ENCODE data around the gene DLST.

The DLST gene

GRCh38 chr14:74936731-74937130, 55.0 kb downstream of the DLST start:
- peaks cover 10 to 31% of the 10 kb centered on the region in 2 donors for H3K27me3 Mint-ChIP-seq
- DNase-seq: no peak
- no peaks in the 10 kb centered on the region for H3K9me3 Mint-ChIP-seq
- H3K4me1 Mint-ChIP-seq (ENCODE audit: low read depth in 2 of 2): peaks cover 8 to 13% of the 10 kb centered on the region in 2 donors
- no peak overlapping the region for H3K4me3 Mint-ChIP-seq
- H3K36me3 Mint-ChIP-seq (ENCODE audit: insufficient read depth): no peaks in the 10 kb centered on the region
- no peak overlapping the region for H3K27ac Mint-ChIP-seq
- no peak for ATAC-seq (replicated peaks)

- Mint-ChIP-seq H3K4me1 (ENCODE audit: low read depth in 2 of 2) (peaks cover 11 to 16% of the 10 kb centered on the region in 2 donors), H3K36me3 (ENCODE audit: insufficient read depth) (no peaks in the 10 kb centered on the region)
Measured at GRCh38 chr14:74937171-74937570, 55.5 kb downstream of the DLST start.

GRCh38 chr14:74938531-74939495, 57.1 kb downstream of the DLST start:
- Mint-ChIP-seq H3K4me3 (no peak overlapping the region), H3K27me3 (peaks cover 3 to 12% of the 10 kb centered on the region in 2 donors), H3K4me1 (ENCODE audit: low read depth in 2 of 2) (peaks cover 17 to 22% of the 10 kb centered on the region in 2 donors), H3K27ac (no peak overlapping the region), H3K9me3 (no peaks in the 10 kb centered on the region), H3K36me3 (ENCODE audit: insufficient read depth) (no peaks in the 10 kb centered on the region)
- ATAC-seq (replicated peaks) (no peak), DNase-seq (no peak)

More at GRCh38 chr14:74937171-74937570, 55.5 kb downstream of the DLST start:
- Mint-ChIP-seq H3K9me3 (no peaks in the 10 kb centered on the region), H3K27me3 (peaks cover 10 to 28% of the 10 kb centered on the region in 2 donors), H3K27ac (no peak overlapping the region), H3K4me3 (no peak overlapping the region)
- DNase-seq (no peak), ATAC-seq (replicated peaks) (no peak)

DNA sequence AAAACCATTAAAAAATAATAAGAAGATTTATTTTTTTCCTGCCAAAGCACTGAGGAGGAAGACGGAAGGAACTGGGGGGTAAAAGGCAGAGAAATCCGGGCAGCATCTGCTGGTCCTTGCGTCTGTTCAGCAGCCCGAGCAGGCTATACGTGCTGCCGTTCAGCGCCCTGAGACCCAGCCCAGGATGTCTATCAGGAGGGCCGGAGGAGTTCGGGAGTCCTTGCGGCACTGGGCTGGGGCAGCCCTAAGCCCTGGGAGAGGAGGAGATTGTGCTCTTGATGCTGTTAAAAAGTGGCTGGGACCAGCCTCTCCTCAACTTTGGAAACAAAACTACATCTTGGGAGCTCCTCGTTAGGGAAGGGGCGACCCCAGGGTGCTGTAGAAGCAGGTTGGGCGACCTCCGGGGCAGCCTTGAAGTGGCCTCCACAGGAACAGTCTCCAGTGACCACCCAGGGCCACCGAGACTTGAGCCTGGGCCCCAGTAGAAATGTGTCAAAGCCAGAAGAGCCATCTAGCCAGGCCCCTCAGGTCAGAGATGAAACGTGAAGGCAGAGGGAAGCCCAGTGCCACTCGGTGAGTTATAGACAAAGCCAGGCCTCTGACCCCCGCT, 59.3 kb downstream of the DLST start:
- H3K9me3 Mint-ChIP-seq: no peaks in the 10 kb centered on the region
- H3K36me3 Mint-ChIP-seq (ENCODE audit: insufficient read depth): no peaks in the 10 kb centered on the region
- peak overlapping the region; percentile 95 to 96 for H3K27ac Mint-ChIP-seq
- no peaks in the 10 kb centered on the region for H3K27me3 Mint-ChIP-seq
- DNase-seq (no peak), ATAC-seq (replicated peaks) (no peak)
- H3K4me3 Mint-ChIP-seq: peak overlapping the region; percentile 73 to 84
- H3K4me1 Mint-ChIP-seq (ENCODE audit: low read depth in 2 of 2): peaks cover 17 to 22% of the 10 kb centered on the region in 2 donors

DNA sequence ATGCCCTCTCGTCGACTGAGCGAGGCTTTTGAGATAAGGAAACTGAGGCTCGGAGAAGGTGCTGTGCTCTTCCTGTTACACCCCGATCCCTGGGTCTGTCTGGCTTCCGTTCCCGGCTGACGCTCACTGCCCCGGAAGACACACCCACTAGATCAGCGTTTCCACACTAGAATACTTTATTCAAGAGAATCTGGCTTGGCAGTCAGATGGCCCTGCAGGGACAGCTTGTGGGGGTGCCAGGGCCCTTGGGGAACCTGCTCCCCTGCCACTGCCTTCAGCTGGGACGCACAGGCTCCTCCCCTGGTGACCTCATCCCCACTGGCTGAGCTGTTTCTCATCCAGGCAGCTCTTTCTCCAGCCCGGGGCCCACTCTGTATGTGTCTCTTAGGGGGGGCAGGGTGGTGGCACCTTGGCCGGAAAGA, 60.0 kb downstream of the DLST start:
- peak; percentile 23 to 38 (median 24) for DNase-seq
- peak overlapping the region; percentile 73 to 84 for H3K4me3 Mint-ChIP-seq
- peaks cover 24 to 29% of the 10 kb centered on the region in 2 donors for H3K4me1 Mint-ChIP-seq (ENCODE audit: low read depth in 2 of 2)
- H3K27ac Mint-ChIP-seq: peak overlapping the region; percentile 95 to 96
- no peaks in the 10 kb centered on the region for H3K36me3 Mint-ChIP-seq (ENCODE audit: insufficient read depth)
- H3K27me3 Mint-ChIP-seq: no peaks in the 10 kb centered on the region
- no peaks in the 10 kb centered on the region for H3K9me3 Mint-ChIP-seq
- peak; percentile 62 for ATAC-seq (replicated peaks)

DNA sequence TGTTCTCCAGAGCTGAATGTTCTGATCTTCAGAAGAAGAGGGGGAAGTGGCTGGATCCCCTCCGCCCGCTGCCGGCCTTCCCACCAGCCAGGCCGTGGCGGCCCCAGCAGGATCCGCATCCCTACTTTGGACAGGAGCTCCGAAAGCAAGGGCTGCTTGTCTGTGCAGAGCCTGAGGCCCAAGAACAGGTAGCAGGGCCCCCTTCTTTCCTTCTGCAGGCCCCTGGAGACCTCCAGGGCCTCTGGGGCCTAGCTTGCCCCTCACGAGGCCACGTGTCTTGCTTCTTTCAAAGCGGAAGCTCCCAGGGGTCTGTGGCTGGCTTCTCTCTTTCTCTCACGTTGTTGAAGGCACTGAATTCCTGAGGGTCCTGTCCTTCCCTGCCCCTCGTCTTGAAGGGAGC, 60.5 kb downstream of the DLST start:
- H3K4me3 Mint-ChIP-seq: peak overlapping the region; percentile 73 to 84
- ATAC-seq (replicated peaks): no peak
- DNase-seq: no peak
- no peaks in the 10 kb centered on the region for H3K36me3 Mint-ChIP-seq (ENCODE audit: insufficient read depth)
- H3K9me3 Mint-ChIP-seq: no peaks in the 10 kb centered on the region
- H3K4me1 Mint-ChIP-seq (ENCODE audit: low read depth in 2 of 2): peaks cover 24 to 29% of the 10 kb centered on the region in 2 donors
- H3K27ac Mint-ChIP-seq: peak overlapping the region; percentile 95 to 96
- H3K27me3 Mint-ChIP-seq: no peaks in the 10 kb centered on the region

DNA sequence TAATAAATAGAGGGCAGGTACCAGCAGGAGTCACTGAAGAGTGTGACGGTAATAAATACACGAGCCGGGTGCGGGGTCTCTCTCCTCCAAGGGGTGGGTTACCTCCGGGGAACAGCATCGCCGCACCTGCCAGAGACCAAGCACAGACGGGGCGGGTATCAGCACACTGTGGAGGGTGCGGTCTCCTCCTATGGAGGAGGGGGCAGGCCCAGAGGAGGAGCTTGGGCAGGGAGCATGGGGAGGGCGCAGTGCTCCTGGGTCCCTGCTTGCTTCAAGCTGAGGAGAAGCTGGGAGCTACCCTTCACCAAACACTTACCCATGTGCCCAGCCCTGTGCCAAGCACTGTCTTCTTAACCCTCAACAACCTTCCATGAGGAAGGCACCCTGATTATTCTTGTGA, 60.9 kb downstream of the DLST start:
- Mint-ChIP-seq H3K27ac (peak overlapping the region; percentile 95 to 96), H3K4me1 (ENCODE audit: low read depth in 2 of 2) (peaks cover 24 to 29% of the 10 kb centered on the region in 2 donors), H3K9me3 (no peaks in the 10 kb centered on the region), H3K36me3 (ENCODE audit: insufficient read depth) (no peaks in the 10 kb centered on the region), H3K27me3 (no peaks in the 10 kb centered on the region), H3K4me3 (peak overlapping the region; percentile 73 to 84)
- DNase-seq (no peak), ATAC-seq (replicated peaks) (no peak)

- DNase-seq (no peak), ATAC-seq (replicated peaks) (no peak)
- Mint-ChIP-seq H3K27me3 (peaks cover 6 to 16% of the 10 kb centered on the region in 2 donors), H3K4me3 (no peak overlapping the region), H3K27ac (no peak overlapping the region), H3K4me1 (ENCODE audit: low read depth in 2 of 2) (peaks cover 19 to 25% of the 10 kb centered on the region in 2 donors), H3K36me3 (ENCODE audit: insufficient read depth) (no peaks in the 10 kb centered on the region), H3K9me3 (no peaks in the 10 kb centered on the region)
Measured at GRCh38 chr14:74945261-74945851, 63.6 kb downstream of the DLST start.

DNA sequence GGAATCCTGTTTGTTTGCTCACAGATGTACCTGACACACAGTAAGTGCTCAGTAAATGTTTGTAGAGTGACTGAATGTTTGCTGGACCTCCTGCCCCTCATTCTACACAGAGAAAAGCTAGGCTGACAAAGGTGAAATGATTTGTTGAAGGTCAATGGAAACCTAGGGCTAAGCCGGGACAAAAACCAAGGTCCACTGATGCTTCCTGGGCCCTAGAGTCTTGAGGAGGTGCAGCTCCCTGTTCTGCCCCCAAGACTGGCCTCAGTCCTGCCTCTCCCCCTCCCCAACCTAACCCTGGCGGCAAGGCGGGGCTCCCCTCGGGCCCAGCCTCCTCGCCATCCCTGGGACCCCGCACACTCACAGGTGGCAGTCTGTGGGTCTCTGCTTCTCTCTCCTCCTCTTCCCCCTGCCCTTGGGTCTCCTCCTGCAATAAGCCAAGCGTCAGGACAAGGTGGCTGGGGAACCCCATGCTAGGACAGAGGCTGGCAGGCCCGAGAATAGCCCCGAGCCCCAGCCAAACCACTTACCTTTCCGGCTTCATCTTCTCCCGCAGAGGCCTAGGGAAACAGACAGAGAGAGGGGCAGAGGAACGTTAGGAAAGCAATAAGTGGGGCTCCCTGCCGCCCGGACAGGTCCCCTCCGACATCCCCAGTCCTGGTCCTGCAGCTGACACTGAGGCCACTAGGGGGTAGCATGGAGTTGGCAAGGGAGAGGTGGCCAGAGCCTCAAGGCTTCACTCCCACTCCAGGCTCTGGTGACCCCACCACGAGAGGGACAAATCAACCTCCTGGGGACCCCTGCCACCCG, 64.3 kb downstream of the DLST start:
- H3K4me3 Mint-ChIP-seq: peak overlapping the region; percentile 27 to 28
- peak overlapping the region; percentile 20 to 71 for H3K27ac Mint-ChIP-seq
- H3K4me1 Mint-ChIP-seq (ENCODE audit: low read depth in 2 of 2): peaks cover 19 to 24% of the 10 kb centered on the region in 2 donors
- peak; percentile 73 to 77 (median 75) for DNase-seq
- ATAC-seq (replicated peaks): peak; percentile 80
- H3K36me3 Mint-ChIP-seq (ENCODE audit: insufficient read depth): no peaks in the 10 kb centered on the region
- peaks cover 9 to 19% of the 10 kb centered on the region in 2 donors for H3K27me3 Mint-ChIP-seq
- H3K9me3 Mint-ChIP-seq: no peaks in the 10 kb centered on the region

DNA sequence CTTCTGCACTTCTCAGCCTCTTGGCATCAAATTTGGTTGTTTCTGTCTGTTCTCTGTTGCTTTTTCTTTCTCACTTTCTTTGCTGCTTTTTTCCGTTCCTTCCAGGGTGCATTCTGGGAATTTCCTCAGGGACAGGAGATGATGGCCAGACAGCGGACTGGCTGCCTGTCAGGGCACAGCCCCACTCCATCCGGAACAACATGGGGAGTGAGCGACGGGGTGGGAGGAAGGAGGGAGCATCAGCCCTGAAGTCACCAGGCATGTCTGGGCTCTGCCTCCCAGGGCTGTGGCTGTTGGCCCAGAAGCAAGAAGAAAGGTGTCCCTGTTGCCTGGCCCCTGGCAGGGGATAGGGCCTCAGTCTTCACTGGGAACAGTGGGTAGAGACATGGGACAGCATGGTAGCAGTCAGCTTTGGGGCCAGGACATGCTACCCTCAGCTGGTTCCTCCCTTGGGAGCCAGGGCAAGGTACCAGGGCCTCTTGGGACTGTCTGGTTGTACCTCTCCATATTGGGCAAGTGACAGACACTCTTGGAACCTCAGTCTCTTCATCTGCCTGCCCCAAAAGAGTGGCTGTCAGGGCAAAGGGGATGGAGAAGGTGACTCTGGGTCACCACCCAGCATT, 65.1 kb downstream of the DLST start:
- H3K4me1 Mint-ChIP-seq (ENCODE audit: low read depth in 2 of 2): peaks cover 13 to 21% of the 10 kb centered on the region in 2 donors
- no peak overlapping the region for H3K4me3 Mint-ChIP-seq
- H3K27ac Mint-ChIP-seq: peak overlapping the region in 1 of 2 donors; percentile 71
- DNase-seq: no peak
- H3K36me3 Mint-ChIP-seq (ENCODE audit: insufficient read depth): no peaks in the 10 kb centered on the region
- no peak for ATAC-seq (replicated peaks)
- no peaks in the 10 kb centered on the region for H3K9me3 Mint-ChIP-seq
- H3K27me3 Mint-ChIP-seq: peaks cover 9 to 19% of the 10 kb centered on the region in 2 donors

GRCh38 chr14:74947353-74948227, 65.9 kb downstream of the DLST start:
- no peak overlapping the region for H3K27ac Mint-ChIP-seq
- no peak for DNase-seq

More at GRCh38 chr14:74947353-74948227, 65.9 kb downstream of the DLST start:
- Mint-ChIP-seq H3K4me3 (no peak overlapping the region), H3K4me1 (ENCODE audit: low read depth in 2 of 2) (peaks cover 8 to 16% of the 10 kb centered on the region in 2 donors), H3K36me3 (ENCODE audit: insufficient read depth) (no peaks in the 10 kb centered on the region), H3K9me3 (no peaks in the 10 kb centered on the region), H3K27me3 (peaks cover 10 to 21% of the 10 kb centered on the region in 2 donors)
- ATAC-seq (replicated peaks): no peak

Data from effector memory CD8-positive, alpha-beta T cell (primary cell).